GM18502 (cell line): ENCODE measurements around the gene CNTNAP2.

Experiments used
- ATAC-seq: cut with Tn5 transposase; IDR thresholded peaks from one replicate; pipeline ENCODE4 v1.9.1; 2021; ENCODE audit warnings: mild to moderate bottlenecking; ENCODE audit not compliant: unreplicated experiment, poor library complexity

Gene CNTNAP2

DNA sequence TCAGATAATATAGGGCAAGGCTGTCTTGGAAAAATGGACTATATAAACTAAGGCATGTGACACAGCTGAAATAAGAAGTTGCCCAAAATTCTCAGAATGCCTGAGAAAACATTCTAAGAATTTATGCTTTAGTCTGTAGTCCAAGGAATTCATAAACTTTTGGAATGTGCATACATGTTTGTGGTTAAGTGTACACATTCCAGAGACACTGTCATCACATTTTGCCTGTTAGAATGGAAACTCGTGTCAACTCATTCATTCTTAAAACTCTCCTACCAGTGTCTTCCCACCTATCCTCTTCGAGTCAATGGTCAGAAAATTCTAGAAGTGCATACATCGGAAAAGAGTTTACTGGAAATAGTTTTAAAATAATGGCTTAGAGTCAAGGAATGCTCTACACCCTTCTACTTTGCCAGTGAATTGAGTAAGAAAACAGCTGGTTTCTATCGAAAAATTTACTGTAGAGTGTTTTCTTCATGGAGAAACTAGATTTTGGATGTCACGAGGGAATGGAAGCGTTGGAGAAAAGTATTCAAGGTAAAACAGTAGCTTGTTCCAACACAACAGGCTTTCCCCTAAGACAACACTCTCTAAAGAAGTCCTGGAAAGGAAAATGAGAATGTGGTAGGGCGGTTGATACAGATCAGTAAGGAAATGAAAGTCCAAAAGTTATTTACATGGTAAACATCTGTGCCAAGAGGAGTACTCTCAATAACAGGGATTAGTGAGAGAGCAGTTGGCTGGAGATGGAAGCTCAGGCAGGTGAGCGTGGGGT is 1296.4 kb downstream of the CNTNAP2 start:
- ATAC-seq, result no peak

DNA sequence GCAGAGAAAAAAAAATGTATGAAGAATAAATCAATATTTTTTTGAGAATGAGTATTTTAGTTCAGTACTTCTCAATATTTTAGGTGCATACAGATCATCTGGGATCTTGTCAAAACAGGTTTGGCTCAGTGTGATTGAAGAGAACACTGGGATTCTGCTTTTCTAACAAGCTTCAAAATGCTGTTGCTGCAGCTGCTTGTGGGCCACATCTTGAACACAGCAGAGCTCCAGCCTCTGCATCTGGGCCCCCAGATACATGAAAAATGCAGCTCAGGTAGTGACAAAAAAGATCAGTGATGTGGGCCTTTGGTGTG is 1296.9 kb downstream of the CNTNAP2 start:
- ATAC-seq, result no peak

DNA sequence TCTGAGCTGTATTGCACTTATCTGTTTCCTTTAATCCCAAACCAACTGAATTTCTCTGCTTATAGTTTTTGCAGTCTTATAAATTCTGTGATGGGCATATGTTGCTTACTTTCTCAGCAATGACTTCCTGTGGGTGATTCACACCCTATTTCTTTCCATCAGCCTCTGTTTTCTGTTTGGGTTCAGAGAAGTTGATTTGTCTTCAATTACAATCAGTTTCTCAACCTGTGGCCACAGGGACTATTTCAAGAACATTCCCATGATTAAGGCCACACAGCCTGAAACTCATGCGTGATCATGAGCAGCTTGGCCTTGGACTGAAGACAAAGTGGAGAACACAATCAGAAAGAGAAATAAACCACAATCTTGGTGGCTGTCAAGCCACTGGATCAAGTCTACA is 1299.4 kb downstream of the CNTNAP2 start:
- ATAC-seq, result no peak

DNA sequence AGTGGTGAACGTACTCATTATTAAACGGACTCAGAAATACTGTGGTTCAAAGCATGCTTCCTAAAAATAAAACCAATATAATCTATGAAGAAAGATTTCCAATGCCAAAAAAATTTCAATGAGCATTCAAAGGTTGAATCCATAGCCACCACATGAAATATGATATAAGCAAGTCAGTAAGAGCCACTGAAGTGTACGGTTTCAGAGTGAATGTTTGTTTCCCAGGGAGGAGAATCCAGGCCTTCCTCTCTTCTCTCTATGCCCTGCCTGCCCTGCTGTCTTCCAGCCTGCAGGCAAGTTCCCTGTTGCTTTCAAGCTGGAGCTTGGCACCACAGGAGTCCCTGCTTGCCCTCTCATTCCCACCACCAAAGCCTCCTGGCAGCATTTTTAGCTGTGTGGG is 1302.4 kb downstream of the CNTNAP2 start:
- no peak for ATAC-seq

DNA sequence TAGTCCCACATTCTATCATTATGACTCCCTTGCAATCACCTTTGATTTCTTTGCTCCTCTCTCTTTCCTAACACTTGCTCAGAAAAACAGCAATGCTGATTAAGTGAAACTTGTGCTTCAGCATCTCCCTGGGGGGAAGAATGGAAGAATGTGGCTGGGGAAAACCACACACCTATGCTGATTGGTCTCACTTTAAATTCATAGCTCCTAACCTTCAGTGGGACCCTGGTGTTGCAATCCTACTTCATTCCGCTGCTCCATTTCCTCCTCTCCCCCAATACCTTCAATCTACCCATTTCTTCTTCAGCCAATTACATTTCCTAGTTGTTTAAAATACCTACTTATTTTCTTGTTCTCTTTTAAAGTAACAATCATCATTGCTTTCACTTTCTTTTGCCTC is 1307.3 kb downstream of the CNTNAP2 start:
- ATAC-seq, result no peak

DNA sequence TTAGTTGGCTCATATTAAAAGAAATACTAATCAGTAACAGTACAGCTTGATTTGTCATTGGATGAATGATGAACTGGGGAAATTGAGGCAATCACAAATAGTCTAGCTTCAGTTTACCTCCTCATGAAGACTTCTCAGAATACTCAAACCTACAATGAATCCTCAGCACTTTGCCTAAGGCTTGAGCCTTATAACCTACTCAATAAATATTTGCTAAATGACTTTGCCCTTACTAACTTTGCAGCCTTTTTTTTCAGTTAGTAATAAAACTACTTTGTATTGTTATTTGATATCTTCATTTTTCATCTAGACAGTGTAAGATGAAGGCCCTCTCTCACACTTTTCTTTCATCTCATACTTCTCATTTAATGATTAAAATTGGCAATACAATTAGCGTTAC is 1311.5 kb downstream of the CNTNAP2 start:
- no peak for ATAC-seq

DNA sequence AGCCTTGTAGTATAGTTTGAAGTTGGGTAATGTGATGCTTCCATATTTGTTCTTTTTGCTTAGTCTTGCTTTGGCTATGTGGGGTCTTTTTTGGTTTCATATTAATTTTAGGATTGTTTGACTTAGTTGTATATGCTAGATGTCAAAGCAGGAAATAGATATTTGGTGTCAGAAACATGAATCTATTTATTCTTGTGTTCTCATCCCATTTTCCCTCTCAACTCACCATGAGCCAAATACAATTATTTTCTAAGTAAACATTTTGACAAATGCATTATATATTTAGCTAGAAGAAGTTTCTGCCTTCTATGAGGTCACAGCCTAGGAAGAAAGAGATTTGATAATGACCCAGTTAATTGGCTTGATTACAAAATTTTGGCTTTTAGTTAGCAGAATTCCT is 1313.4 kb downstream of the CNTNAP2 start:
- no peak for ATAC-seq

DNA sequence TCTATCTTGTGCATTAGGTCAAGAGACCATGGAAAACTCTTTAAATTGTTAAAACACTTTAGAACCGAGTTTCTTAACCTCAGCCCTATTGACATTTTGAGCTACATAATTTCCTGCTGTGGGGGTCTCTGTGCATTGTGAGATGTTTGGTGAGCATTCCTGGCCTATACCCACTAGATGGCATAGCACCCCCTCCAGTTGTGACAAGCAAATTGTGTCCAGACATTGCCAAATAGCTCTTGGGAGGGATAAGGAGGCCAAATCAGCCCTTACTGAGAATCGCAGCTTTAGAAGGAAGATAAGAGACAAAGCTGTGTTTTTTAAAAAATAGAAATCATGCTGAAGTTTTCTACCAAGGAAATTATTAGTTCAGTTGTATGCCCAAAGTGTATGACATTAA is 1315.5 kb downstream of the CNTNAP2 start:
- no peak for ATAC-seq

DNA sequence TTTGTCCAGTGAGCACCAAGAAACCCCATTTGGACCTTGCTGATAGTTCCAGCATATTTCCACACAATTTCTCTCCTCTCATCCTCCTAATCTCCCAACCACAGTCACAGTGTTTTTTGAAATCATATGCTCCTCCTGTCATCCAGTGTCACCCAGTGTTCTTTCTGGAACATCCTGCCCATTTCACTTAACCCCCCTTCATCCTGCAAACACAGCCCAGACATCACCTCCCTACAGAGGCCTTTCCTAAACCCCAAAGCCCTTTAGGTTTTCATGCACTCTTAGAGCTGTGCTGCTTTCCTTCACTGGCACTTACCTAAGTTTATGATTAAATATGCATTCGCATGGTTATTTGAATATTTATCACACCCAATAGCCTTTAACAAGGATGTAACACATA is 1316.0 kb downstream of the CNTNAP2 start:
- ATAC-seq, result no peak

DNA sequence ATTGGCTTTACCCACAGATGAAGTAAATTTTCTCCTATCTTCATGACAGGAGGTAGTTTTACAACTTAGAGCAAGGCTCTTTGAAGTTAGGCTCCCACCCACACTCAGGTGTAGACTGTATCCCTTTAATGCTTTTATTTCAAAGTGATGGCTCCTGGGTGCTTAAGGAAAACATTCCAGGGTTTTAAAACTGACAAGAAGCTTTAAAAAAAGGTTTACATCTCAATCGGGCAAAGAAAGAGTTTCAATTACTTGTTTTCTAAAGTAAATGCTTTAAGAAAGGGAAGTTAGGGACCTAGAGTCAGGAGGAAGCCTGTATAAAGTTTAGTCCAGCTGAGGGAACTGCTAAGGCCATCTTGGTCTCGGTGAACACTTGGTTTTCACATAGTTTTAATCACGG is 1320.1 kb downstream of the CNTNAP2 start:
- no peak for ATAC-seq

DNA sequence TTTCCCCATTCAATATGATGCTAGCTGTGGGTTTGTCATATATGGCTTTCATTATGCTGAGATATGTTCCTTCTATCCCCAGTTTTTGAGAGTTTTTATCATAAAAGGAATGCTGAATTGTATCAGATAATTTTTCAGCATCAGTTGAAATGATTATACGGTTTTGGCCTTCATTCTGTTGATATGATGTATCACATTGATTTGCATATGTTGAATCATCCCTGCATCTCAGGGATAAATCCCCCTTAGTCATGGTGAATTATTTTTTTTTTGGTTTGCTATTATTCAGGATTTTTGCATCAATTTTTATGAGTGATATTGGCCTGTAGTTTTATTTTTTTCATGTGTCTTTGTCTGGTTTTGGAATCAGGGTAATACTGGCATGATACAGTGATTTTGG is 1321.6 kb downstream of the CNTNAP2 start:
- ATAC-seq, result no peak

DNA sequence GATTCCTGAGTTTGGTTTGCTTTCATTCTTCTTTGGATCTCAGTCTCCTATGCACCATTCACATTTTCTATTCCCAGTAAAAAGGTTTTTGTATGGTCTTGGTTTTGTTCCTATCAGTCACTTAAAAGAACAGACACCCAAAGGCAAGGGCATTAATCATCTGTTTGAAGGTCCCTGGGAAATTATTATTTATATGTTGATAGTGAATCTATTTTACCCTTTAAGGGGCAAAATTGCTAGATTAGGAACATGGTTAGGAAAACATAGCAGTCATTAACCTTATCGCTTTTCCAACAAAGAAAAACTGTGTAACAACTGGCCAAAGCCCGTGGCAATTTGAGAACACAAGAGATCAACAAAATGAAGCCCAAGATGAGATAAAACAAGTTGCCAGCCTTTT is 1327.3 kb downstream of the CNTNAP2 start:
- ATAC-seq, result no peak

DNA sequence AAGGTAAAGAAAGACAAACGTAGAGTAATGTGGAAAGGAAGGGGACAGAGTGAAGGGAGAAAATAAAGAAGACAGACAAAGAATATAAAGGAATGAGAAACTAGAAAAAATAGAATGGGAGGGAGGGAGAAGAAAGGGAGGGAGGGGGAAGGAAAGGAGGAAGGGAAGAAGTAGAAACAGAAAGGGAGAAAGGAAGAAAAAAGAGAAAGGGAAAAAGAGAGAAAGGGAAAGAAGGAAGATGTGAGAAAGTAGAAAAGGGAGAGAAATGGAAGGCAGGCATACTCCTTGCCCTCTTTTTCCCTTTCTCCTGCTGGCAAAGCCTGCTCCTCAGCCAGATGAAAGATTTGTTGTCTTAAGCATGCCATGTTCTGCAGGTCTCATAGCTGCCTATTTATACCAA is 1336.2 kb downstream of the CNTNAP2 start:
- ATAC-seq, result no peak

DNA sequence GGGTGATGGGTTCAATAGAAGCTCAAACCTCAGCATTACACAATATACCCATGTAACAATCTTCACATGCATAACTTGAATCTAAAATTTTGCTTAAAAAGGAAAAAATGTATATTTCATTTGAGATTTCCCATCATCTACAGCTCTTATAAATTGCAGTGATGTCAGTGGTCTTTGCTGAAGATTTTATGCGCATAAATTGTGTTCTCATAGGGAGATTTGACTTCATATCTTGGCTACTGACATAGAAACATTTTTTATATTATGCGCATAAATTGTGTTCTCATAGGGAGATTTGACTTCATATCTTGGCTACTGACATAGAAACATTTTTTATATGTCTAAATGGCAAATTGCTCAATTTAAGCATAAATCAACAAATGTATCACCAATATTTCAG is 1348.6 kb downstream of the CNTNAP2 start:
- ATAC-seq, result no peak

DNA sequence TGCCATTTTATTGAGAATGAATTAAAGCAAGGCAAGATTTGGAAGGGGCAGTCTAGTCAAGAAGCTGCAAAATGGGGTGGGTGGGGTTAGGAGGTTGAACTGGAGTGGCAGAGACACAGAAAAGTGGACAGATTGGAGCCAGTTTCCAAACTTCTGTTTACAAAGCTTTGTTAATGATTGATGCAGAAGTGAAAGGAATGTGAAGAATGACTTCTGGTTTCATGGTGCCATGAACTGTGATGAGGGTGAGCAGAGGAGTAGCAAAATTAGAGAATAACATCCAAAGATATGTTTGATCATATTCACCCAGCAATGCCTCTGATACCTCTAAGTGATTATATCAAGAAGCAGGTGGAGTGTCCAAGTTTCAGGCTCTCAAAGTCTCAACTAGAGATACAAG is 1356.0 kb downstream of the CNTNAP2 start:
- ATAC-seq, result no peak

DNA sequence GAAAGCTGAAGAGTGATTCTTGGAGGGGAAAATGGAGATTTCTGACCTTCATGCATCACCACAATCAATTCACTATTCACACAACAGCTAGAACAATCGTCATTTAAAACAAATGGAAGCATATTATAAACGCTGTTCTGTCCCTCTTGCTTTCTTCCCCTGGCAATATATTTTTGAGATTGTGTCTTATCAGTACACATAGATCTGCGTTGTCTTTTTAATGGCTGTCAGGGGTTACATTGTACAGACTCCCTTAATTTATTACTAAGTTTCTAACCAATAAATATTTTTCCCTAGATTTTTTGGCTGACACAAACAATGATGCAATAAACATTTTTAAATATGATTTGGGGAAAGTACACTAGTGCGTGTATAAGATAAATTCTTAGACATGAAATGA is 1358.3 kb downstream of the CNTNAP2 start:
- no peak for ATAC-seq

DNA sequence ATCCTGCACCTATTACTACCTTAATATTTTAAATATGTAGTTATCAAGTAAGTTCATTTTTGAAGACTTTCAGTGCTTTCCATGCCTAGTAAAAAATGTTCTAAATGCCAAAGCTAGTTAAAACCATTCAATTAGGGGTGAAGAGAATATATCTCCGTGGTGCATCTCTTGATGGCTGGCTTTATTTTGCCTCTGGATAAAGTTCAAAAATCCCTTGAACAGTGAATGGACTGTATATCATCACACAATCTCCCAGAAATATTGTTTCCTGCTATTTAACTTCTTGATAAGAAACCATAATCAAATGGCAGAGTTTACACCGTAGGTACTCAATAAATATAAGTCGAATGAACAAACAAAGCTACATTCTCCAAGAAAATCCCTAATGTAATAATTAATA is 1360.9 kb downstream of the CNTNAP2 start:
- no peak for ATAC-seq

DNA sequence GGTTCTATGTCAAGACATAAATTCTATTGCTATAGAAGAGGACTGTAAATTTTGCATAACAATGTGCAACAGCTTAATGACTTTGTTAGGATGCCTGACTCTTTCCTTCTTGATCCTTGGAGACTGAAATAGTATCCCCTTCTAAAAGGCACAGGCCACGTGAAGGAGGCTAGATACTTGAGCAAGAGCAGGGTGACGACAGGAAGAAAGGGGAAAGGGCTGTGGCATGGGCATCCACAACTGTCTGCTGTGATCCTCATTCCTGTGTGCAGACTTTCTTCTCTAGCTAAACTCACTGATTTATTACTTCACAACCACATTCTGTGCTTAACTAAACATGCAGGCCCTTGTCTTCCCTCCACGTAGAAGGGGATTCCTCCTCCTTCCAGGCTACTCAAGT is 1362.2 kb downstream of the CNTNAP2 start:
- ATAC-seq, result no peak

DNA sequence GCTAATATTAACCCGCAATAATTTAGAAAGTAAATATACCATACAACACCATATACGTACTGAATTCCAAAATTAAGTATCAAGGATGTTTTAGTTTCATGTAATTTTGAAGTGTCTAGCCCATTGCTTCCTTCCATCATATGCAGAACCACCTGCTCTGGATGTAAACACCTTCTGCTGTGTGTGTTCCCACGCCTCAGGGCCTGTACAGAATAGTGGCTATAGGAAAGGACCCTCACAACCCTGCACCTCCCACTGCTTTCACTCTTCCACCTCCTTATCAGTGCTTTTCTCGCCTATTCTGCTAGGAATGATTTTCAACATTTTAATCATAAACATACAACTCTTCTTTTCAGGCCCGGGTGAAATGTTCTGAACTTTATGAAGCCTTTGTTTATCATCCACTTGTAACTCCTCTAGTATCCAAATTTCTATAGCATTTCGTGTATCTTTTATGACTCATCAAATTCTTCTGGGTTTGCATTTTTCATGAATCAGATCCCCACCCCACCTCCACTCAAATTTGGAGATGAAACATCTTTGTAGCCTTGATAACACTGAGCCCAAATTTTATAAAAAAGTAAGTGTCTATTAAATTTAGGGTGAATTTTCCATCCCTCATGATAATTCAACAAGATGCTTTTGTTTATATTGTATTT is 1367.2 kb downstream of the CNTNAP2 start:
- no peak for ATAC-seq

DNA sequence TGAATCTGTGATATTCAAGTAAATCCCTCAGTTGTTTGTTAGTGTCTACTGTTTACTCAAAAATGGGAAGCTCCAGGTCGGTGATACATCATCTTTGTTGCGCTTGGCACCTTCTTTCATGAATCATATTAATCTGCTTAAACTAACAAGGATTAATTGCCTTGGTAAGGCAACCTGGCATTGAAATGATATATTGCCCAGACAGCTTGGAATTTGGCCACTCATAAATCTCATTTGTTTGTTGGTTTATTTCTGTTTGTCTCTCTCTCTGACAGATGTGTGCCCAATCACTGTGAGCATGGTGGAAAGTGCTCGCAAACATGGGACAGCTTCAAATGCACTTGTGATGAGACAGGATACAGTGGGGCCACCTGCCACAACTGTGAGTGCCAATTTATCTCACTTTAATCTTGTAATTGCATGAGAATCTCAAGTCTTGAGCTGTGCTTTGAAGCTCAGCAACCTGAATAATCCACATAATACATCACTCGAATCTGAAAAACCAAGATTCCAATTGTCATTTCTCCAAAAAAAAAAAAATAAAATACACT is 1369.1 kb downstream of the CNTNAP2 start:
- no peak for ATAC-seq

DNA sequence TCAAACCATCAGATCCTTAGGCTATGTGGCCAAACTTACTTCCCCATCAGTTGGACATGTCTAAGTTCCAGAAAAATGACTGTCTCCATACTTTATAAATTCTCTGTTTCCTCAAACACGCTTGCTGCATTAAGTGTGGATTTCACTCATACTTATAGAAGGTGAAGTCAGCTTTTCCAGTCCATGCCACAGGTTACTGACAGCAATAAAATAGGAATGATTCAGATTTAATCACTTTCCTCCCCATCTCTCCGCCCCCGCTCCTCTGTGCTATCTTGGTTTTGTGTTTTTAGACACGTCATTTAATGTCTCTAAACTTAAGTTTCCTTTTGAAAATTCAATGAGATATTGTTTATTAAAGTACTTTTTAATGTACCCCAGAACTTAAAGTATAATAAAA is 1376.0 kb downstream of the CNTNAP2 start:
- no peak for ATAC-seq

DNA sequence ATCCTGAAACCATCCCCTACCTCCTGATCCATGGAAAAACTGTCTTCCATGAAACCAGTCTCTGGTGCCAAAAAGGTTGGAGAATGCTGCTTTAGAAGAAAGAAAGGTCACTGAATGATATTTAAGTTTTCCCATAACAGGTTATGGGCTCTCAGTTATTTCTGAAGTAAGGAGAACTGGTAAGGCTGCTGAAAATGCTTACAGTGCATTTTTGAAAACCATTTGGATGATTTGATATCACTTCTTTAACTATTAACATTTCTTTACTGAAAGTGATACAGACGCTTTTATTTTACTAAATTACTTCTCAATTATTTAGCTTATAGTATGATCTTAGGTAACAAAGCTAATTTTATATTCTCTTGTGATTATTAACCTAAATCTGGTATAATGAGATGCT is 1379.6 kb downstream of the CNTNAP2 start:
- no peak for ATAC-seq
